Colon (tissue), 2 donors: ENCODE data around the gene CHD5.
"Not testable (repeated sequence)": the region's sequence is repeated elsewhere in the genome, so short reads cannot be mapped to it uniquely, and the experiment has no call there.

Source experiments
- FAIRE-seq: peaks from 2 replicates; lab custom pipeline; 2012; peaks lifted over from hg19 to GRCh38; lab: Jason Lieb, UNC
- donor health status: control.
- donor health status: control.

CHD5 gene

GRCh38 chr1:6180268-6180706 lies at the start of gene CHD5:
Gene CHD5, minus strand, starts transcription at chr1:6180321. Its CDS starts 298 bp downstream, at chr1:6180023.
- no peak for FAIRE-seq

DNA sequence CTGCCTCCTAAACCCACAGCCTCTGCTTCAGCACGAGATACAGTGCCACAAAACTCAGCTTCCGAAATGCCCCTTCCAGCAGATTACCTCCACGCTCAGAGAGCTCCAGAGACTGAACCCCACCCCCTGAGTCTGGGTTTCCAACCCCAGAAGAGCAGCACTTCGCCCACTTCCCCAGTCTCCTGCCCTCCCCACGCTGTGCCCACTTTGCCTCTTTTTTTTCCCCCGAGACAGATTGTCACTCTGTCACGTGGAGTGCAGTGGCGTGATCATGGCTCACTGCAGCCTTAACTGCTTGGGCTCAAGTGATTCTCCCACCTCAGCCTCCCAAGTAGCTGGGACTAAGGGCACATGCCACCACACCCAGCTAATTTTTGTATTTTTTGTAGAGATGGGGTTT lies 45.5 kb upstream of the CHD5 start:
- FAIRE-seq, result no peak

GRCh38 chr1:6224718-6225117 lies 44.6 kb upstream of the CHD5 start:
- FAIRE-seq, result no peak

GRCh38 chr1:6223617-6224016 lies 43.5 kb upstream of the CHD5 start:
- FAIRE-seq, result no peak

GRCh38 chr1:6222636-6223035 lies 42.5 kb upstream of the CHD5 start:
- no peak for FAIRE-seq

GRCh38 chr1:6221210-6221784 lies 41.2 kb upstream of the CHD5 start:
- FAIRE-seq, result no peak

DNA sequence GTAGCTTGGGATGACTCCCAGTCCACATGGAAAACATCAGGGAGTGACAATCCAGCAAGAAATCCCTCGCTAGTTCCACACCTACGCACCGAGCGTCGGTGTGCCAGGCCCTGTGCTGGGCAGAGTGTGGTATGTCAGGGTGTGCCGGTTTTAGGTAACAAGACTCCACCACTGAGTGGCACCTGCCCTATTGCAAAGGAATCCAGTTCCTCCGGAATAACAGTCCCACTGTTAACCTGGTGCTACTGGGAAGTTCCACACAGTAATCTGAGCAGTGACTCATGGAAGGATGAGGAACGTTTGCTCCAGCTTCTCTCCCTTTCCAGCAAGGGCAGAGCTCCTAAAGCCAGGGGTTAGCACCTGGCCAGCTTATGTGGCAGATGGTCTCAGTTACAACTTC lies 40.1 kb upstream of the CHD5 start:
- FAIRE-seq, result no peak

DNA sequence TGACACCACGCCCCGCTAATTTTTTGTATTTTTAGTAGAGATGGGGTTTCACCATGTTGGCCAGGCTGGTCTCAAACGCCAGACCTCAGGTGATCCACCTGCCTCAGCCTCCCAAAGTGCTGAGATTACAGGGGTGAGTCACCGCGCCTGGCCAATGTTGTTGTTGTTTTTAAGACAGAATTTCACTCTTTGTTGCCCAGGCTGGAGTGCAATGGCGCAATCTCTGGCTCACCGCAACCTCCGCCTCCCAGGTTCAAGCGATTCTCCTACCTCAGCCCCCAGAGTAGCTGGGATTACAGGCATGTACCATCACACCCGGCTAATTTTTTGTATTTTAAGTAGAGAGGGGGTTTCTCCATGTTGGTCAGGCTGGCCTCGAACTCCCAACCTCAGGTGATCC lies 39.5 kb upstream of the CHD5 start:
- not testable (repeated sequence) for FAIRE-seq

DNA sequence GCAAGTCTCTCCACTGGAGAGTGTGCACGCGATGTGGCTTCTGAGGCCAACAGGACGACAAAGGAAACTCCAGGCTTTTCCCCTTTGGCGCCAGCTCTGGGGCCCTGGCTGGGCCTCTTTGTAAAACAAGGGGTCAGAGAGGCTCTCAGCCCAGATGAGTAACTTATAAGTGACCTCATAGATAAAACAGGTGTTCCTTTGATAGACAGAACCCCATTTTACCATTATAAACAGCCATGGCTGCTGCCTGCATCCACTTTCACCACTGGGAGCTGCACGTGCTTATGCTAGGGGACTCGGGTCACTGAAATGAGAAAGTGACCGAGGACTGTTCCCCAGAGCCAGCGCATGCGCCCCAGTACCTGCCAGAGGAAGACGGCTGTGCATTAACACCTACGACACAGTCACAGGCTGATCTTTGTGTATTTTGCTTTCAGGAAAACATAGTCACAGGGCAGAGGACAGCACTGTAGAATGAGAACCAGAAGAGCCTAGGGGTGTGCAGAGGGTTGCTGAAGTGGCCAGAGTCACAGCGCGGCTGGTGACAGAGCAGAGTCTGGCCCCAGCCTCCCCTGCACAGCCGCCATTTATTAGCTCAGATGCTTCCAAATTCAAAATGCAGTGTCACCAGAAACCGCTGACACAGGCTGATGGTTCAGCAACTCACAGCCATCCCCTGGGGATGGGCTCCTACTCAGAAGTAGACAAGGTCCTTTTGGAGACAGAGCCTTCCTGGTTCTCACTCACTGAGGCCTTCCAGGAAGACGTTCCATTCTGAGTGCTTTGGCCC lies 38.4 kb upstream of the CHD5 start:
- FAIRE-seq, result no peak

DNA sequence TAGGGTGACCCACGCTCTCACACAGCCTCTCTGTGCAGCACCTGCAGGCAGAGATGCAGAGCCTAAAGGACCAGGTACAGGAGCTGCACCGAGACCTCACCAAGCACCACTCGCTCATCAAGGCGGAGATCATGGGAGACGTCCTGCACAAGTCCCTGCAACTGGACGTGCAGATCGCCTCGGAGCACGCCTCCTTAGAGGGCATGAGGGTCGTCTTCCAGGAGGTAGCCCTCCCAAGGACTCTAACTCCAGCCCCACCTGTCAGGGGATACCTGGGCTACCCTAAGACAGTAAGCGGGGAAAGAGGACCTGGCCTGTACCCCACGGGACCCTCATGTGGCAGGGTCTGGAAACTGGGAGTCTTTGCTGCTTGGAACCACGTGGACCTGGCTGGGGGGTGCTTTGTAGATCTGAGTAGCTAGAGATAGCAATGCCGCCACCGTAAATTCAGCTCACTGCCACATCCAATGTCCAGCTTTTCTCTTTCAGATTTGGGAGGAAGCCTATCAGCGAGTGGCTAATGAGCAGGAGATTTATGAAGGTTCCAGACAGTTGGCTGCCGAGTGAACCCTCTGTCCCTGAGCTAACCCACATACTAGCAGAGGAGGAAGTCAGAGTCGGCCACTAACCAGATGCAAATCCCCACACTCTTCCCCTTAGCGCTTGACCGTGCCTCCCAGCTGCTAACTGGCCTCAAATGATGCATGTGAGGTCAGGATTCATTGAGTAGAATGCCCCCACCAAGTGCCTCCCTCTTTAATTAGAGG lies 32.3 kb upstream of the CHD5 start:
- no peak for FAIRE-seq

DNA sequence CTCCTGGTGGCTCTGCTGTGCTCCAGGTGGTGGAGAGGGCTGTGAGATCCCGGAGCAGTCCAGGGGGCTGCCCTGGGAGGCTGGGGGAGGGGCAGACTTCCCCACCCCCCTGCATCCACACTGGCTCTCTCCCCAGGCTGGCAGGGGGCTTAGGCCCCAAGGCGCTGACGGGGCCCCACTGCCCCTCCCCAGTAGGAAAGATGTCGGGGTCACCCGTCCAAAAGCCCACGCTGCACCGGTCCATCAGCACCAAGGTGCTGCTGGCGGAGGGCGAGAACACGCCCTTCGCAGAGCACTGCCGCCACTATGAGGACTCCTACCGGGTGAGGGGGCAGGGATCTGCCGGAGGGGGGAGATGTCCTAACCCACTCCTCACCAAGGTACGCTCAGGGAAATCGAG lies 31.6 kb upstream of the CHD5 start:
- FAIRE-seq, result no peak

DNA sequence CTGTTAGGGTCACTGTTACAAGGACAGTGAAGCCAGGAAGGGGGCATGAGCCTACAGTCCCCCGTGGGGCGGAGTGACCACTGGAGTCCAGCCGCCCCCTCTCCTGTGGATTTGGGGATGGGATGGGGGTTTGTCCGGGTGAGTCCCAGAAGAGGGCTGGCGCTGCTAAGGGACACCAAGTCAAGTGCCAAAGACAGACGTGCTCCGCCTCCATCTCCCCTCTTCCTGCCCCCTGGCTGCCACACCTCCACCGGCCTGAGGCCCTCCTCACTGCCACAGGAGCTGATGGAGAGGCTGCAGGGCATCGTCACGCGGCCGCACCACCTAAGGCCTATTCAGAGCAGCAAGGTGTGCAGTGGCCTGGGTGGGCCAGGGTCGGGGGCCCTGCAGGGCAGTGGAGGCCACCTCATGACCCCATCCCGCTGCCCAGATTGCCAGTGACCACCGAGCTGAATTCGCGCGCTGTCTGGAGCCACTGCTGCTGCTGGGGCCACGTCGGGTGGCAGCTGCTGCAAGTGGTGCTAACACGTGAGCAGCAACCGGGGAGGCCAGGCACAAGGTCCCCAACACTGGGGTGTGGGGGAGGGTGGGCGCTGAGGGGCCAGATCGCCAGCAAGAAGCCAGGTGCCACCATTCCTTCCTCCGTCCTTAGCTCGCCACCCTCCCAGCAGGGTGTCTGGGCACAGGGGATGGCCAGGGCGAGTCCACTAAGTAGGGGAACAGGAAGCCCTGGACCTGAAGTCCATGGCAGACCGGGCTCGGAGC lies 30.7 kb upstream of the CHD5 start:
- no peak for FAIRE-seq

- no peak for FAIRE-seq
Measured at GRCh38 chr1:6209661-6210580, 29.8 kb upstream of the CHD5 start.

DNA sequence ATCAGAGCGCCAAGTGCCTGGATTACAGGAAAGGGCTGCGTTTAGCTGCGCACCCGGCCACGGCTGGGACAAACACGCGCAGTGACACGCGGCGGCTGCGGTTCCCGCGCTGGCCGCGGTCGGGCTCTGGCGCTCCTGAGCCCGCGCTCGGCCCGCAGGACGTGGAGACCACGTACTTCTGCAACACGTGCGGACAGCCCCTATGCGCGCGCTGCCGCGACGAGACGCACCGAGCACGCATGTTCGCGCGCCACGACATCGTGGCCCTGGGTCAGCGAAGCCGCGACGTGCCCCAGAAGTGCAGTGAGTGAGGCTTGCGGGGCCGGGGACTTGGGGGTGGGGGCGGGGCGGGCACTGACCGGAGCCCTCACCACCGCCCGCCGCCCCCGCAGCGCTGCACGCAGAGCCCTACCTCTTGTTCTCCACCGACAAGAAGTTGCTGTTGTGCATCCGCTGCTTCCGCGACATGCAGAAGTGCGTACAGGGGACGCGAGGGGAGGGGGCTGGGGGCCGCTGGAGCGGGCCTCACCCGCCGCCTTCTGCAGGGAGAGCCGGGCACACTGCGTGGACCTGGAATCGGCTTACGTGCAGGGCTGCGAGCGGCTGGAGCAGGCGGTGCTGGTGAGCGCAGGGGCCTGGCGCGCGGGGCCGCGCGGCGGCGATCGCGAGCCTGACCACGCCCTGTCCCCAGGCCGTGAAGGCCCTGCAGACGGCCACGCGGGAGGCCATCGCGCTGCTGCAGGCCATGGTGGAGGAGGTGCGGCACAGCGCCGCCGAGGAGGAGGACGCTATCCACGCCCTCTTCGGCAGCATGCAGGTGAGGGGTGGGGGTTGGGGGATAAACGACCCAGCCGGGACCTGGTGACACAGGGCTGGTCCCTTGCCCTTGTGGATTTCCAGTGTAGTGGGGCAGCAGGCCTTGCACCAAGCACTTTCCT lies 28.9 kb upstream of the CHD5 start:
- FAIRE-seq, result no peak

- no peak for FAIRE-seq
Measured at GRCh38 chr1:6207921-6208320, 27.8 kb upstream of the CHD5 start.

DNA sequence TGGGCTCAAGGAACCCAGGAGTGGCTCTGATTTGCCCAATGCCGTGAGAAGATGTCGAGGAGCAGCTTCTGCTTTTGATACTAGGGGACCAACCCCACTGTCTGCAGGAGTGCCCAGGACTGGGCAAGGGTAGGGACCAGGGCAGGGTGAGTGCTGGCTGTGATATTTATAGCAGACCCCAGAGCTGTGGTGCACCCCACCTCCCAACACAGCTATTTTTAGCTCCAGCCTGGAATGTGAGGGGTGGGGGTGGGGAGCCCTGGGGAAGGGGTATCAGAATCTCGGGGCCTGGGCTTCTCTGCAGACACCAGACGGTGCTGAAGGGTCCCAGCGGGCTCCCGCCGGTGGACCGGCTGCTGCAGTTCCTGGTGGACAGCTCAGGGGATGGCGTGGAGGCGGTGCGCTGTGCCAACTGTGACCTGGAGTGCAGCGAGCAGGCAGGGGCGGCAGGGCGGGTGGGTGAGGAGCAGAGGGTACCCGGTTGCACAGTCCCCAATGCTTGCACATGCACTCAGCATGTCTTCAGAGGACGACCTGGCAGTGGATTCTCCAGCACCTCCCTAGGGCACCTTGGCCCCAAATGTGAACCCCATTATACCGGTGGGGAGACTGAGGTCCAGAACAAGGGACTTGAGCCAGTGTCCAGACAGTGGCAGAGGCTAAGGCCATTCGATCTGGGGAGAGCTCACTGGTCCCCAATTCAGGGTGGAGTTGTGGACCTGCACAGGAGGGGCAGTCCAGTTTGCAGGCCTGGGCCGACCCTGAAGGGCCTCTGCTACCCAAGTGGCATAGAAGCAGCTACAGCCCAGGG lies 27.2 kb upstream of the CHD5 start:
- no peak for FAIRE-seq

GRCh38 chr1:6206520-6206855 lies 26.4 kb upstream of the CHD5 start:
- no peak for FAIRE-seq

DNA sequence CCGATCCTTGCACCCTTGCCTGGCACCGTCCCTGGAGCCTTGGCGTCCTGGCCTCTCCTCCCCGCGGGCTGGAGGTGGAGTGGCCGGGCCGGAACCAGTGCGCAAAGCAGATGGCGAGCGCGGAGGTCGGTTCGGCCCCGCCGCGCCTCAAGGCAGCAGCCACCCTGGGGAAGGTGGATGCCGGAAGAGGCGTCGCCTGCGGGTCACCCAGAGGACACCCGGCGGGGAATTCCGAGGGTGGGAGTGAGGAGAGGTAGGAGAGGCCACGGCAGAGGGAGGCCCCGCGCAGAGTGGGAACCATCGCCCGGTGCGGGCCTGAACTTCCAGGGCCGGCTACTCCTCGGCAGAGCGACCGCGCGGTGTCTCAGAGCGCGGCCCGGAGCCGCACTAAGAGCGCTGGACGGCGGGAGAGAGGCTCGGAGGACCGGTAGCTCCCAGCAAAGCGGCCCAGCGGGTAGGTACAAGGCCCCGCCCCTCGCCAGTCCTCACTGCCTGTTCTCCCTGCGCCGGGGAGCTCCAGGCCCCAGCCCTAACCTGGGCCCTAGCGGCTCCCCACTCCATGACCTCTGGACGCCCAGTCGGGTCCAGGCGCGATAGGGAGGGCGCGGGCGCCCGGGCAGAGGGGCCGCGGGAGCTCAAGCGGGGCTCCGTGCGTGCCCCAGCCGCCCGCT lies 25.9 kb upstream of the CHD5 start, which contains the start of gene RNF207:
TSS of gene RNF207 (plus strand) at position 271 of the 671 bp plus-strand sequence. CDS start 417 bp downstream, outside the sequence.
- no peak for FAIRE-seq

- FAIRE-seq, result no peak
Measured at GRCh38 chr1:6202256-6202655, 22.1 kb upstream of the CHD5 start.
